HG03558 (cell line): ENCODE results near the gene CAMK1D.

Experiments used
- ATAC-seq: cut with Tn5 transposase; IDR thresholded peaks from one replicate; pipeline ENCODE4 v1.9.1; 2021; ENCODE audit warnings: moderate number of reproducible peaks; ENCODE audit not compliant: unreplicated experiment; ENCODE audit errors: extremely low read depth

The CAMK1D gene

GRCh38 chr10:12396567-12396966 lies 47.2 kb downstream of the CAMK1D start:
- no peak for ATAC-seq

- no peak for ATAC-seq
Observed at GRCh38 chr10:12397147-12397896, 48.0 kb downstream of the CAMK1D start.

- ATAC-seq: no peak
Observed at GRCh38 chr10:12397941-12398340, 48.6 kb downstream of the CAMK1D start.

- ATAC-seq: no peak
Observed at GRCh38 chr10:12400266-12400931, 51.1 kb downstream of the CAMK1D start.

GRCh38 chr10:12401466-12401865 lies 52.1 kb downstream of the CAMK1D start:
- ATAC-seq: no peak

GRCh38 chr10:12403119-12403518 lies 53.8 kb downstream of the CAMK1D start:
- no peak for ATAC-seq

- ATAC-seq: no peak
Observed at GRCh38 chr10:12405342-12406320, 56.3 kb downstream of the CAMK1D start.

GRCh38 chr10:12406764-12407400 lies 57.5 kb downstream of the CAMK1D start:
- ATAC-seq: no peak

GRCh38 chr10:12408472-12408871 lies 59.1 kb downstream of the CAMK1D start:
- no peak for ATAC-seq

- ATAC-seq: no peak
Observed at GRCh38 chr10:12409161-12409560, 59.8 kb downstream of the CAMK1D start.

GRCh38 chr10:12409613-12410012 lies 60.3 kb downstream of the CAMK1D start:
- no peak for ATAC-seq

- ATAC-seq: no peak
Observed at GRCh38 chr10:12412666-12413368, 63.5 kb downstream of the CAMK1D start.

GRCh38 chr10:12413369-12413711 lies 64.0 kb downstream of the CAMK1D start:
- ATAC-seq: no peak

- no peak for ATAC-seq
Observed at GRCh38 chr10:12414278-12414989, 65.1 kb downstream of the CAMK1D start.

GRCh38 chr10:12416344-12417050 lies 67.2 kb downstream of the CAMK1D start:
- no peak for ATAC-seq

- no peak for ATAC-seq
Observed at GRCh38 chr10:12417331-12417730, 68.0 kb downstream of the CAMK1D start.

GRCh38 chr10:12418000-12418399 lies 68.7 kb downstream of the CAMK1D start:
- no peak for ATAC-seq

GRCh38 chr10:12418725-12419261 lies 69.4 kb downstream of the CAMK1D start:
- ATAC-seq: no peak
